SK-N-SH treated with all-trans-retinoic acid at 6 μM for 48 hours (cell line): ENCODE measurements around the gene LRP8.

Experiments
- ATAC-seq: fragments of 200-7000 bp; cut with Tn5 transposase; 3 replicates; pipeline ENCODE4 v1.9.1; 2020; ENCODE audit warnings: mild to moderate bottlenecking, moderate library complexity
- ARNTL ChIP-seq: fragments of 450-650 bp; formaldehyde crosslinking; IDR thresholded peaks from 2 replicates; pipeline ENCODE4 v1.5.0; 2020; ENCODE audit warnings: low read depth, mild to moderate bottlenecking, moderate library complexity, borderline replicate concordance
- BACH2 ChIP-seq: fragments of 250-450 bp; sonication (Bioruptor Pico); IDR thresholded peaks from 2 replicates; pipeline ENCODE4 v1.9.0; 2021; ENCODE audit warnings: mild to moderate bottlenecking, borderline replicate concordance
- CSRNP3 ChIP-seq: fragments of 250-450 bp; sonication (Bioruptor Pico); IDR thresholded peaks from 2 replicates; pipeline ENCODE4 v1.5.1; 2021; ENCODE audit warnings: mild to moderate bottlenecking, moderate library complexity
- ESRRG ChIP-seq: fragments of 250-450 bp; sonication (Bioruptor Pico); IDR thresholded peaks from 2 replicates; pipeline ENCODE4 v1.6.1; 2021; ENCODE audit warnings: mild to moderate bottlenecking
- ISL1 ChIP-seq: fragments of 250-450 bp; sonication (Bioruptor Pico); IDR thresholded peaks from 2 replicates; pipeline ENCODE4 v2.1.2; 2022; ENCODE audit warnings: mild to moderate bottlenecking, moderate library complexity
- OSR1 ChIP-seq: fragments of 250-450 bp; sonication (Bioruptor Pico); IDR thresholded peaks from 2 replicates; pipeline ENCODE4 v1.8.0; 2022; ENCODE audit warnings: moderate library complexity, mild to moderate bottlenecking, inconsistent platforms
- PATZ1 ChIP-seq: fragments of 250-450 bp; sonication (Bioruptor Pico); IDR thresholded peaks from 2 replicates; pipeline ENCODE4 v1.8.0; 2020; ENCODE audit warnings: mild to moderate bottlenecking, moderate library complexity, borderline replicate concordance
- POU6F1 ChIP-seq: fragments of 250-450 bp; sonication (Bioruptor Pico); IDR thresholded peaks from 2 replicates; pipeline ENCODE4 v1.8.0; 2021; ENCODE audit warnings: low read depth, mild to moderate bottlenecking, moderate library complexity, borderline replicate concordance
- PPARA ChIP-seq: fragments of 250-450 bp; sonication (Bioruptor Pico); IDR thresholded peaks from 2 replicates; pipeline ENCODE4 v1.5.0; 2020; ENCODE audit warnings: mild to moderate bottlenecking, borderline replicate concordance
- SNAI2 ChIP-seq: fragments of 250-450 bp; sonication (Bioruptor Pico); IDR thresholded peaks from 2 replicates; pipeline ENCODE4 v1.5.0; 2020; ENCODE audit warnings: mild to moderate bottlenecking, moderate library complexity
- TCF4 ChIP-seq: fragments of 250-450 bp; sonication (Bioruptor Pico); IDR thresholded peaks from 2 replicates; pipeline ENCODE4 v1.8.0; 2021; ENCODE audit warnings: mild to moderate bottlenecking, moderate library complexity, borderline replicate concordance
- TOX ChIP-seq: fragments of 250-450 bp; sonication (Bioruptor Pico); IDR thresholded peaks from 2 replicates; pipeline ENCODE4 v1.8.0; 2021; ENCODE audit warnings: mild to moderate bottlenecking, moderate library complexity, borderline replicate concordance
- TSHZ2 ChIP-seq: fragments of 250-450 bp; sonication (Bioruptor Pico); IDR thresholded peaks from 2 replicates; pipeline ENCODE4 v1.5.0; 2020; ENCODE audit warnings: mild to moderate bottlenecking, moderate library complexity
- ZC3H10 ChIP-seq: fragments of 250-450 bp; sonication (Bioruptor Pico); IDR thresholded peaks from 2 replicates; pipeline ENCODE4 v1.5.1; 2021; ENCODE audit warnings: mild to moderate bottlenecking, moderate library complexity
- ZFP3 ChIP-seq: fragments of 250-450 bp; sonication (Bioruptor Pico); IDR thresholded peaks from 2 replicates; pipeline ENCODE4 v1.5.0; 2020; ENCODE audit warnings: mild to moderate bottlenecking, moderate library complexity
- ZNF565 ChIP-seq: fragments of 450-650 bp; formaldehyde crosslinking; conservative IDR thresholded peaks from 2 replicates; pipeline ENCODE4 v1.5.0; 2020; ENCODE audit warnings: low read depth, mild to moderate bottlenecking, moderate library complexity
- ZNF70 ChIP-seq: fragments of 450-650 bp; formaldehyde crosslinking; IDR thresholded peaks from 2 replicates; pipeline ENCODE4 v1.5.0; 2020; ENCODE audit warnings: mild to moderate bottlenecking, moderate library complexity
- ZNF8 ChIP-seq: fragments of 450-650 bp; formaldehyde crosslinking; IDR thresholded peaks from 2 replicates; pipeline ENCODE4 v1.5.0; 2020; ENCODE audit warnings: mild to moderate bottlenecking, moderate library complexity
- TF ChIP-seq, protein P1 (sequence below): fragments of 250-450 bp; sonication (Bioruptor Pico); IDR thresholded peaks from 2 replicates; pipeline ENCODE4 v1.5.1; 2020; ENCODE audit warnings: low read depth, mild to moderate bottlenecking, moderate library complexity

LRP8 gene

GRCh38 chr1:53307037-53307436 lies 20.8 kb downstream of the LRP8 start (continued):
- TF ChIP-seq ZC3H10 (CRISPR knock-in tag) = no peak

- no peak for ATAC-seq
These were observed 21.7 kb downstream of the LRP8 start for GRCh38 chr1:53306168-53306567.

GRCh38 chr1:53305650-53306049 lies 22.2 kb downstream of the LRP8 start:
- ATAC-seq = no peak
- TF ChIP-seq TOX (CRISPR knock-in tag) = no peak
- TF ChIP-seq ZFP3 = no peak
- no peak for TF ChIP-seq ZC3H10 (CRISPR knock-in tag)
- TF ChIP-seq ESRRG = no peak
- TF ChIP-seq ZNF565 (CRISPR knock-in tag) = no peak
- TF ChIP-seq ISL1 (CRISPR knock-in tag) = no peak
- no peak for TF ChIP-seq ZNF70 (CRISPR knock-in tag)
- no peak for TF ChIP-seq ZNF8 (CRISPR knock-in tag)
- TF ChIP-seq BACH2 (CRISPR knock-in tag) = no peak
- TF ChIP-seq TCF4 (CRISPR knock-in tag) = no peak
- no peak for TF ChIP-seq CSRNP3
- TF ChIP-seq ARNTL = no peak

More at GRCh38 chr1:53306168-53306567, 21.7 kb downstream of the LRP8 start:
- TF ChIP-seq ZNF8 (CRISPR knock-in tag) (no peak), SNAI2 (CRISPR knock-in tag) (no peak), BACH2 (CRISPR knock-in tag) (no peak), ZC3H10 (CRISPR knock-in tag) (no peak), TSHZ2 (CRISPR knock-in tag) (no peak), OSR1 (CRISPR knock-in tag) (no peak), ZFP3 (no peak), PPARA (CRISPR knock-in tag) (no peak), ISL1 (CRISPR knock-in tag) (no peak), TOX (CRISPR knock-in tag) (no peak), POU6F1 (CRISPR knock-in tag) (no peak), PATZ1 (CRISPR knock-in tag) (no peak), CSRNP3 (no peak), TCF4 (CRISPR knock-in tag) (no peak)
- TF ChIP-seq, protein P1, sequence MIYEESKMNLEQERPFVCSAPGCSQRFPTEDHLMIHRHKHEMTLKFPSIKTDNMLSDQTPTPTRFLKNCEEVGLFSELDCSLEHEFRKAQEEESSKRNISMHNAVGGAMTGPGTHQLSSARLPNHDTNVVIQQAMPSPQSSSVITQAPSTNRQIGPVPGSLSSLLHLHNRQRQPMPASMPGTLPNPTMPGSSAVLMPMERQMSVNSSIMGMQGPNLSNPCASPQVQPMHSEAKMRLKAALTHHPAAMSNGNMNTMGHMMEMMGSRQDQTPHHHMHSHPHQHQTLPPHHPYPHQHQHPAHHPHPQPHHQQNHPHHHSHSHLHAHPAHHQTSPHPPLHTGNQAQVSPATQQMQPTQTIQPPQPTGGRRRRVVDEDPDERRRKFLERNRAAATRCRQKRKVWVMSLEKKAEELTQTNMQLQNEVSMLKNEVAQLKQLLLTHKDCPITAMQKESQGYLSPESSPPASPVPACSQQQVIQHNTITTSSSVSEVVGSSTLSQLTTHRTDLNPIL = no peak
